Globus pallidus (tissue), 1 donor: ENCODE measurements around the gene MAPKAP1.
"Not testable (repeated sequence)": the region's sequence is repeated elsewhere in the genome, so short reads cannot be mapped to it uniquely, and the experiment has no call there.

Experiments used
- DNase-seq: peaks from one replicate; pipeline ENCODE4 v3.0.0-alpha.2; 2015; ENCODE audit warnings: low spot score

MAPKAP1 gene

GRCh38 chr9:125604196-125604595, 102.8 kb downstream of the MAPKAP1 start:
- DNase-seq: no peak

DNA sequence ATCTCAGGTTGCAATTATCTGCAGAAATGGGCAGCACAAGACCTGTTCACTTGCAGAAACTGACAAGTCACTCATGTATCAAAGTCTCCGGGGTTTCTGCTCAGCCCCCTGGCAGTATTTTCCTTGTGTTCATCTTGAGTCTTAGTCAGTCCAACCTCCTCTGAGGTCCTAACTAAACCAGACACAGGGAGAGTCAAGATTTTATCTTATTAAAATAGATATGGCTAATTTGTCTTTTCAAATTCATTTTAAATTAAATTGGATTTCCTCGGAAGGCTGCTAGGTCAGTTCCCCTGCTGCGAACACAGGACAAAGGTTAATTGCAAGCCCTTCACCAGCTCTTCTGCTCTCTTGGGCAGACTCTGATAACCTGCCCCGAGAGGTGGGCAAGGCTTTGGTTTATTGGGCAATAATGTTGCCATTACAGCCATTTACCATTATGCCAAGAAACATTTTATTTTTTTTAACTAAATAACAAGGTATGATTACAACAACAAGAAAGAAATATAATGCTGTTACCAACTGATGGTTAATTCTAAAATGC, 103.5 kb downstream of the MAPKAP1 start:
- no peak for DNase-seq

DNA sequence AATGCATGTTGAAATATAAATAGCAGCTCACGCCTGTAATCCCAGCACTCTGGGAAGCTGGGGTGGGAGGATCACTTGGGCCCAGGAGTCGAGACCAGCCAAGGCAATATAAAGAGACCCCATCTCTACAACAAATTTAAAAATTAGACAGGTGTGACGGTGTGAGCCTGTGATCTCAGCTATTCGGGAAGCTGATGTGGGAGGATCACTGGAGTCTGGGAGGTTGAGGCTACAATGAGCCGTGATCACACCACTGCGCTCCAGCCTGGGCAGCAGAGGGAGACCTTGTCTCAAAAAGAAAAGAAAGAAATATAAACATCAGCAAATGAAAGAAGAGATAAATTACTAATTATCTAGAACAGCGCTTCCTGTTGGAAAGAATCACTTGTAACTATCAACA, 105.0 kb downstream of the MAPKAP1 start:
- no peak for DNase-seq

GRCh38 chr9:125600194-125600593, 106.8 kb downstream of the MAPKAP1 start:
- DNase-seq: no peak

DNA sequence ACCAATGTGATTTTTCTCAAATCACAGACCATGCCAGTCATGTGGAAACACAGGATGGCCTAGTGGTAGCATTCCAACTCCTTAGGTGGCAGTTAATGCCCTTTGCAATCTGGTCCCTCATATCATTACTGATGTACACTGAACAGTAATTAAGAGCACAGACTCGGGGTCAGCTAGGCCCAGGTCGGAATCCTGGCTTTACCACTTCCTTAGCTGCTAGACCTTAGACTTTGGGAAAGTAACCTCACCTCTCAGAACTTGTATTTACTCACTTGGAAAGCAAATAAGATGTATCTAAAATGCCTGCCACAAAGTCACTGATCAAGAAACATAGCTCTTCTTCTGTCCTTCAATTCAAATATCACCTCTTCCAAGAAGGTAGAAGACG, 112.8 kb downstream of the MAPKAP1 start:
- DNase-seq: no peak

DNA sequence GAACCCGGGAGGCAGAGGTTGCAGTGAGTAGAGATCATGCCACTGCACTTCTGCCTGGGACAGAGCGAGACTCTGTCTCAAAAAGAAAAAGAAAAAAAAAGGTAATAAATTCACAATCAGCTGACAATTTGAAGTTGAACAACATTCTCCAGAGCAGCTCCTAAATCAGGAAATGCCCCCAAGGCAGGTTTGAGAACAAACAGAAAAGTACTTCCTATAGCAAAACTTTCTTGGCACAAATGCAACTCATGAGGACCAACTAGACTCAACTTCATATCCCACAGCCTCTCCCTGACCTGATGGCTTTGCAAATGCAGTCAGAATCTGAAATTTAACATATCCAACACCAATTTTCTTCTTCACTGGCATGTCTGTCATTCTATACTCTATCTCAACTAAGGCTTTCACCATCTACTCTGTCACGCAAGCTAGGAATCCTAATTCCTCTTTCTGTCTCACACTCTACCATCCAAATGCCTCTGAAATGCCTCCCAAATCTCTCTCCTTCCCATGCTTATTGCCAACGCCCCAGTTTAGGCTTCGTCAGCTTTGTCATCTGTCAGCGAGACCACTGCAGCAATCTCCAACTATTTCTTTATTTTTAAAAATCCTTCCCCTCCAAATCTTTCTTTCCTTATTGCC, 113.3 kb downstream of the MAPKAP1 start:
- DNase-seq: no peak

- DNase-seq: no peak
These were observed 115.1 kb downstream of the MAPKAP1 start for GRCh38 chr9:125591888-125592287.

- no peak for DNase-seq
These were observed 115.8 kb downstream of the MAPKAP1 start for GRCh38 chr9:125591245-125591644.

DNA sequence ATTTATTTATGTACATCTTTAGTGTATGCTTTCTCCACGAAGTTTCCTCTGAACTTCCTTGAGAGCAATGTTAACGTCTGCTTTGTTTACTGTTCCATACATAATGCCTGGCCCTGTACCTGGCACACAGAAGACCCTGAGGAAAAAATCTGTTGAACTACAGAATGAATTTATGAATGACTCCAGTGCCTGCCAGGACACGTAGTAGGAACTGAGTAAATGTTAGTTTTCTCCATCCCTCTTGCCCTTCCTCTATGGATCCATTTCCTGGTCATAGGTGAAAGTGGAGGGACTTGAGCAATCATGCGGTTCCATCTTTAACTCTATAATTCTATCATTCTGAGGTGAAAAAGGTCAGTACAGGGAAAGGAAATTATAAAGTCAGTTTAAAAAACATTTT, 117.7 kb downstream of the MAPKAP1 start:
- DNase-seq: no peak

DNA sequence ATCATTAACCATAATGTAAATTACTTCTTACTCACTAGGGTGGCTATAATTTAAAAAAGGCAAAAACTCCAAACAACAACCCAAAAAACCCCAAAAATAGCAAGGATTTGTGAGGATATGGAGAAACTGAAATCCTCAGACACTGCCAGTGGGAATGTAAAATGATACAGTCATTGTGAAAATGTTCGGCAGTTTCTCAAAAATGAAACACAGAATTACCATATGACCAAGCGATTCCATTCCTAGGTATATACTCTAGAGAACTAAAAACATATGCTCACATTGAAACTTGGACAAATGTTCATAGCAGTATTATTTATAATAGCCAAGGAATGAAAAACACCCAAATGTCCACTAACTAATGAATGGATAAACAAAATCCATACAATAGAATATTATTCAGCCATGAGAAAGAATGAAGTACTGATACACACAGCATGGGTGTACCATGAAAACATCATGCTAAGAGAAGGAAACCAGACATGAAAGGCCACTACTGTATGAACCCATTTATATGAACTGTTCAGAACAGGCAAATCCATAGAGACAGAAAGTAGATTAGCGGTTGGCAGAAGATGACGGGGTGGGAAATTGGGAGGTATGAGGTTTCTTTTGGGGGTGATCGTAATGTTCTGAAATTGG, 119.1 kb downstream of the MAPKAP1 start:
- no peak for DNase-seq

GRCh38 chr9:125586172-125586511, 120.9 kb downstream of the MAPKAP1 start:
- DNase-seq: no peak

DNA sequence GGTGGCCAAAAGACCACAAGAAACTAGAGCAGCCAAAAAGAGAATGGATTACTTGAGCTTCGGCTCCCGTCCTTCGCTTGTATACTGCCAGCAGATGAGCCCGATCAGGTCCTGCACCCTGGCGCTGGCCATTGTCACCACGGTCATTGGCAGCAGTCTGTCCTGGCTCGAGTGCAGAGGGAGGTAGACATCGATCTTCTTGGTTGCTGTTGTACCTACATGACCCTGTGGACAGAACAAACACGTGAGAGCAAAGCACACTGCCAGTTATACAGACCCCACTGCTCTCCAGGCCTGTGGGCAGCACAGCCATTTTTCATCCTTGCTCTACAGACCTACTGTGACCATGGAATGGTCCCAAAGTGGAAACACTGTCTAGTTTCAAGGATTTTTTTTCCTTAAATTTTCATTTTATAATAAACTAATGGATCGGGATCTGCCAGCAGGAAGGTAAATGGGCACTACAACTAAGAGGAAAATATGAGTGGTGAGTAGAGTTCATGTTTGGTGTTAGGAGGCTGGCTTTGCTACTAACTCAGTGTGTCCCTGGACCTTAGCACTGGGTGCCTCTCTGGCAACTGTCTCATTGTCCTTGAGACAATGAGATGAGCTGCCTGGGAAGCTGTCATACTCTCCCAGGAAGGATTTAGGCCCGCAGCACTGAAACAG, 121.4 kb downstream of the MAPKAP1 start:
- no peak for DNase-seq

GRCh38 chr9:125580701-125581286, 126.2 kb downstream of the MAPKAP1 start:
- DNase-seq: no peak

DNA sequence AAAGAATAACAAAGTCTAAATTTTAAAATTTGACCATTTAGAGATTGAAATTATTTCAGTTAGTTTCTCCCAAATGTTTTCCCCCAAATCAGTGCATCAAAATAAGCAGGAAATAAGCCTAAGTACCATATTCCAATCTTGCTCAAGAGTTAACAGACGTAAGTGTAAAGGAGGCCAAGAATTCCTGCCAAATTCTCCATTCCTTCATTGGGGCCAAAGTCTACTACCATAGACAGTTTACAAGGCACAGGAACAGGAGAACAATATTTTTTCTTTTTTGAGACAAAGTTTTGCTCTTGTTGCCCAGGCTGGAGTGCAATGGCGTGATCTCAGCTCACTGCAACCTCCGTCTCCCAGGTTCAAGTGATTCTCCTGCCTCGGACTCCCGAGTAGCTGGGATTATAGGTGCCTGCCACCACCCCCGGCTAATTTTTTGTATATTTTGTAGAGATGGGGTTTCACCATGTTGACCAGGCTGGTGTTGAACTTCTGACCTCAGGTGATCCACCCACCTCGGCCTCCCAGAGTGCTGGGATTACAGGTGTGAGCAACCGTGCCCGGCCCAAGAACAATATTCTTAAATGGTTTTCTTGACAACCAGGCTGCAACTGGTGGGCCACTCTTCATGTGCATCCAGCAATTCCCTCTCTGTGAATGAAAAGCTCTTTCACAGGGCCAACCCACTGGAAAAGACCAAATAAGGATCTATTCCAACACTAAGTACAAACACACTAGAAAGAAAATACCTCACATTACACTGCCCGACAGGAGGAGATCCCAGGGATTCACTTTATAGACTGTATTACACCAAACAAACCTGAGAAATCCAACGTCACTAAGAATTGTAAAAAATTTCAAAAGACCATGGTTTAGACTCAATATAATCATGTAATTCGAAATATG, 127.7 kb downstream of the MAPKAP1 start:
- no peak for DNase-seq

- no peak for DNase-seq
These were observed 132.7 kb downstream of the MAPKAP1 start for GRCh38 chr9:125574126-125574877.

GRCh38 chr9:125572461-125572860, 134.5 kb downstream of the MAPKAP1 start:
- not testable (repeated sequence) for DNase-seq

- DNase-seq: not testable (repeated sequence)
These were observed 135.2 kb downstream of the MAPKAP1 start for GRCh38 chr9:125571824-125572223.

- no peak for DNase-seq
These were observed 136.8 kb downstream of the MAPKAP1 start for GRCh38 chr9:125570246-125570645.

GRCh38 chr9:125568621-125569020, 138.4 kb downstream of the MAPKAP1 start:
- no peak for DNase-seq

GRCh38 chr9:125566051-125566450, 141.0 kb downstream of the MAPKAP1 start:
- DNase-seq: not testable (repeated sequence)

GRCh38 chr9:125565126-125565525, 141.9 kb downstream of the MAPKAP1 start:
- no peak for DNase-seq
